ENCODE data around the gene NPAS4.
"Not testable (repeated sequence)": the region's sequence is repeated elsewhere in the genome, so short reads cannot be mapped to it uniquely, and the experiment has no call there.

GRCh38 chr11:66380264-66380663 lies 40.6 kb upstream of the NPAS4 start:
- TF ChIP-seq TAF1 (IDR thresholded peaks at IDR 0.05; ENCODE audit: borderline replicate concordance, low read depth, low read length); POLR2A (IDR thresholded peaks at IDR 0.05; ENCODE audit: low read depth, low read length); POLR2AphosphoS5 (IDR thresholded peaks at IDR 0.05; ENCODE audit: low read depth, low read length): not testable (repeated sequence)

All from GM12892 (cell line).